Vagina (tissue), 2 donors: ENCODE measurements around the gene ABCD3.

Source experiments
- CTCF ChIP-seq, 3 experiments: fragments of 450-650 bp in 2 of 3; fragments of 200-600 bp in 1 of 3; sonication (generic) in 1 of 3; IDR thresholded peaks; one replicate each; pipeline ENCODE4 v1.5.1; 2017 to 2019; ENCODE audit warnings: antibody characterized with exemption in 3 of 3, mild to moderate bottlenecking in 2 of 3, moderate library complexity in 2 of 3
- POLR2A ChIP-seq, 2 donors: fragments of 450-650 bp; IDR thresholded peaks; one replicate each; pipeline ENCODE4 v1.6.1; 2017; ENCODE audit warnings: antibody characterized with exemption in 2 of 2, mild to moderate bottlenecking in 2 of 2, moderate library complexity in 2 of 2
- POLR2AphosphoS5 ChIP-seq, 2 donors: sonication (generic); formaldehyde crosslinking; IDR thresholded peaks; one replicate each; pipeline ENCODE4 v1.9.0; 2017; ENCODE audit warnings: antibody characterized with exemption in 2 of 2, mild to moderate bottlenecking in 2 of 2, low read depth in 1 of 2; ENCODE audit not compliant: insufficient read depth in 1 of 2

GRCh38 chr1:94512816-94513215, 94.6 kb downstream of the ABCD3 start:
- TF ChIP-seq POLR2AphosphoS5 (IDR thresholded peaks at IDR 0.05; ENCODE audit: insufficient read depth in 1 of 2, low read depth in 1 of 2) (no peak), CTCF (IDR thresholded peaks at IDR 0.05) (no peak), POLR2A (IDR thresholded peaks at IDR 0.05) (no peak)
